HG03045 (cell line): ENCODE measurements around the gene TTC28.
"Not testable (repeated sequence)": the region's sequence is repeated elsewhere in the genome, so short reads cannot be mapped to it uniquely, and the experiment has no call there.

Experiments used
- ATAC-seq: cut with Tn5 transposase; IDR thresholded peaks from one replicate; pipeline ENCODE4 v1.9.1; 2021; ENCODE audit warnings: mild to moderate bottlenecking, moderate library complexity; ENCODE audit not compliant: unreplicated experiment

The TTC28 gene

GRCh38 chr22:28678778-28679610 lies 646 bp downstream of the TTC28 start:
- ATAC-seq = not testable (repeated sequence)

- not testable (repeated sequence) for ATAC-seq
Observed at GRCh38 chr22:28678170-28678569, 1.5 kb downstream of the TTC28 start.

- no peak for ATAC-seq
Observed at GRCh38 chr22:28674121-28674563, 5.5 kb downstream of the TTC28 start.

GRCh38 chr22:28670756-28671155 lies 8.9 kb downstream of the TTC28 start:
- ATAC-seq = no peak

- no peak for ATAC-seq
Observed at GRCh38 chr22:28670161-28670560, 9.5 kb downstream of the TTC28 start.

GRCh38 chr22:28669387-28669786 lies 10.3 kb downstream of the TTC28 start:
- no peak for ATAC-seq

GRCh38 chr22:28663569-28663942 lies 16.1 kb downstream of the TTC28 start:
- not testable (repeated sequence) for ATAC-seq

GRCh38 chr22:28658448-28658847 lies 21.2 kb downstream of the TTC28 start:
- ATAC-seq = no peak

GRCh38 chr22:28656181-28656580 lies 23.5 kb downstream of the TTC28 start:
- no peak for ATAC-seq

GRCh38 chr22:28650463-28650862 lies 29.2 kb downstream of the TTC28 start:
- ATAC-seq = no peak

- ATAC-seq = no peak
Observed at GRCh38 chr22:28648792-28649191, 30.8 kb downstream of the TTC28 start.

- no peak for ATAC-seq
Observed at GRCh38 chr22:28647216-28647615, 32.4 kb downstream of the TTC28 start.

GRCh38 chr22:28639321-28639720 lies 40.3 kb downstream of the TTC28 start:
- no peak for ATAC-seq

- ATAC-seq = no peak
Observed at GRCh38 chr22:28637225-28637624, 42.4 kb downstream of the TTC28 start.

- ATAC-seq = no peak
Observed at GRCh38 chr22:28630177-28630574, 49.5 kb downstream of the TTC28 start.

GRCh38 chr22:28629420-28630176 lies 50.0 kb downstream of the TTC28 start:
- ATAC-seq = no peak

GRCh38 chr22:28628766-28629165 lies 50.9 kb downstream of the TTC28 start:
- no peak for ATAC-seq

GRCh38 chr22:28627791-28628190 lies 51.8 kb downstream of the TTC28 start:
- ATAC-seq = no peak

- ATAC-seq = no peak
Observed at GRCh38 chr22:28620244-28620922, 59.3 kb downstream of the TTC28 start.

- ATAC-seq = no peak
Observed at GRCh38 chr22:28619236-28619635, 60.4 kb downstream of the TTC28 start.

GRCh38 chr22:28615423-28615822 lies 64.2 kb downstream of the TTC28 start:
- ATAC-seq = not testable (repeated sequence)
